Glutamatergic neuron (in vitro differentiated cells): ENCODE measurements around the gene TYRP1. TPM values are rescaled to one million over a fixed set of nuclear protein-coding genes. Genes with fewer than 3 reads are reported as not detected.

Experiments
- DNase-seq: peaks from one replicate; pipeline ENCODE4 v3.0.0; 2022
- H3K27ac Mint-ChIP-seq: one replicate; pipeline ENCODE4 v1.8.0; 2020; ENCODE audit warnings: mild to moderate bottlenecking, mixed read lengths, inconsistent platforms; ENCODE audit not compliant: unreplicated experiment
- H3K27me3 Mint-ChIP-seq: one replicate; pipeline ENCODE4 v1.8.0; 2020; ENCODE audit warnings: mild to moderate bottlenecking, moderate library complexity, mixed read lengths, inconsistent platforms; ENCODE audit not compliant: unreplicated experiment
- H3K36me3 Mint-ChIP-seq: one replicate; pipeline ENCODE4 v1.8.0; 2020; ENCODE audit warnings: mild to moderate bottlenecking, mixed read lengths, inconsistent platforms; ENCODE audit not compliant: unreplicated experiment
- H3K4me1 Mint-ChIP-seq: one replicate; pipeline ENCODE4 v1.8.0; 2020; ENCODE audit warnings: mild to moderate bottlenecking, low read depth, mixed read lengths, inconsistent platforms; ENCODE audit not compliant: unreplicated experiment
- H3K4me3 Mint-ChIP-seq: one replicate; pipeline ENCODE4 v1.8.0; 2020; ENCODE audit warnings: mild to moderate bottlenecking, mixed read lengths, inconsistent platforms; ENCODE audit not compliant: unreplicated experiment
- H3K9me3 Mint-ChIP-seq: one replicate; pipeline ENCODE4 v1.8.0; 2020; ENCODE audit warnings: mild to moderate bottlenecking, moderate library complexity, mixed read lengths, inconsistent platforms; ENCODE audit not compliant: unreplicated experiment
- total RNA-seq: library from RNA; stranded (reverse); fragmentation: NEBNext Ultra II Directional; extraction: Animal tissue kit (Norgen Biotek cat#: 25700); gene quantifications from one replicate; pipeline ENCODE4 v1.2.1, GENCODE V29; 2021; ENCODE audit not compliant: unreplicated experiment
- TF ChIP-seq, protein P1 (sequence below): fragments of 200-600 bp; sonication (generic); IDR thresholded peaks from one replicate; pipeline ENCODE4 v1.5.0; 2021; ENCODE audit not compliant: partially characterized antibody, unreplicated experiment

TYRP1 gene
- total RNA-seq, 1 donor from 2014 or later: not detected

DNA sequence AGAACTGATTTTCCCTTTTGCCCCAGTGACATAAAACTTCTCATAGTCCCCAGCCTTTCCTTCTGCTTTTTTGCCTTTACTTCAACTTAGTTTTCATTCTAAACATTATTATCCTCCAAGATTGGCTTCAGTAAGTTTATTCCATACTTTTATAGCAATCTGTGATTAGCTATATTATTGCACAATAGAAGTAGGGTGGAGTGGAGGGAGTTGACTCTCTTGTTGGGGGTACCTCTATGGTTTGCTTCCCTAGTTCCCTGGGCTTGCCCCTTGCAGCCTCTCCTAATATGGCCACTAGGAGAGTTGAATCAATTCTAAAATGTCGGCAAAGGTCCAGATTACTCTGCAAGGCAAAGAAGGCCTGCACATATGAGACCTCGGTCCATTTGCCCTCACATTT is 36.4 kb upstream of the TYRP1 start:
- no peak for DNase-seq
- Mint-ChIP-seq H3K27me3 (no peaks in the 10 kb centered on the region), H3K27ac (no peak overlapping the region), H3K36me3 (no peaks in the 10 kb centered on the region), H3K9me3 (peaks cover 2% of the 10 kb centered on the region), H3K4me3 (no peak overlapping the region), H3K4me1 (no peaks in the 10 kb centered on the region)
- TF ChIP-seq, protein P1, sequence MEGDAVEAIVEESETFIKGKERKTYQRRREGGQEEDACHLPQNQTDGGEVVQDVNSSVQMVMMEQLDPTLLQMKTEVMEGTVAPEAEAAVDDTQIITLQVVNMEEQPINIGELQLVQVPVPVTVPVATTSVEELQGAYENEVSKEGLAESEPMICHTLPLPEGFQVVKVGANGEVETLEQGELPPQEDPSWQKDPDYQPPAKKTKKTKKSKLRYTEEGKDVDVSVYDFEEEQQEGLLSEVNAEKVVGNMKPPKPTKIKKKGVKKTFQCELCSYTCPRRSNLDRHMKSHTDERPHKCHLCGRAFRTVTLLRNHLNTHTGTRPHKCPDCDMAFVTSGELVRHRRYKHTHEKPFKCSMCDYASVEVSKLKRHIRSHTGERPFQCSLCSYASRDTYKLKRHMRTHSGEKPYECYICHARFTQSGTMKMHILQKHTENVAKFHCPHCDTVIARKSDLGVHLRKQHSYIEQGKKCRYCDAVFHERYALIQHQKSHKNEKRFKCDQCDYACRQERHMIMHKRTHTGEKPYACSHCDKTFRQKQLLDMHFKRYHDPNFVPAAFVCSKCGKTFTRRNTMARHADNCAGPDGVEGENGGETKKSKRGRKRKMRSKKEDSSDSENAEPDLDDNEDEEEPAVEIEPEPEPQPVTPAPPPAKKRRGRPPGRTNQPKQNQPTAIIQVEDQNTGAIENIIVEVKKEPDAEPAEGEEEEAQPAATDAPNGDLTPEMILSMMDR: no peak

DNA sequence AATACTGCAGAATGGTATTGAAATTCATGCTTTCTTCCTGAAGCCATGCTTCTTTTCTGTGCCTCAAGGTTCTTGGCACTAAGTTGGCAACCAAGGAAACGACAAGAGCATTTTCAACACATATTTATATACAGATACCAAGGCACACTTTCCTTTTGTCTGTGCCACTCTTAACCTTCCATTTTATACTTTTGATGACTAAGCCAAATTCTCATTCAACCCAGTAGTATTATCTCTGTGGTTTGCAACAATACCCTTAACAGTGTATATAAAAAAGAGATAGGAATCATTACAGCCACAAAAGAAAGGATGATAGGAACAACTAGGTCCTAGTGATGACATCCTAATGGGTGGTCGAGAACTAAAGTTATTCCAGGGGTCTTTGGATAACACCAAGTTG is 36.0 kb upstream of the TYRP1 start:
- Mint-ChIP-seq H3K27ac (no peak overlapping the region), H3K27me3 (no peaks in the 10 kb centered on the region)

DNA sequence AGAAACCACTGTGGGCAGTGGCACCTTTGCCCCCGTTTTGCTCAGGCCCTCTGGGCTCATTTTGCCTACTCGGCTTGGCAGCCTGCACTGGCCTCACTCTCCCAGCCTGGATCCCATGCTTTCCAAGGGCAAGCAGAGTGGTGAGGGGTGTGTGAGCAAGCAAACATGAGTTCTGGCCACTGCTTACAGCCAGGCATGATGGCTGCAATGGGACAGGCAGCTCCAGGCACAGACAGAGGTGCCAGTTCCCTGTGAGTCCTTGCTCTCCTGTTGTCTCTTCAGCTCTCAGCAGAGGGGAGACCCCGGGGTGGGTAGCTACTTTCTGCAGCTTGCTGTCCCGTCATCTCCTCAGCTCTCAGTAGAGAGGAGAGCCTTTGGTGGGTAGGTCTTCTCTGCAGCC is 35.2 kb upstream of the TYRP1 start:
- Mint-ChIP-seq H3K9me3 (peaks cover 2% of the 10 kb centered on the region), H3K27me3 (no peaks in the 10 kb centered on the region), H3K27ac (no peak overlapping the region), H3K36me3 (no peaks in the 10 kb centered on the region), H3K4me1 (no peaks in the 10 kb centered on the region), H3K4me3 (no peak overlapping the region)
- DNase-seq: no peak
- TF ChIP-seq, protein P1: no peak

More for the DNA sequence above, 36.0 kb upstream of the TYRP1 start:
- Mint-ChIP-seq H3K9me3 (peaks cover 2% of the 10 kb centered on the region), H3K36me3 (no peaks in the 10 kb centered on the region), H3K4me3 (no peak overlapping the region), H3K4me1 (no peaks in the 10 kb centered on the region)
- DNase-seq: no peak
- TF ChIP-seq, protein P1: no peak

DNA sequence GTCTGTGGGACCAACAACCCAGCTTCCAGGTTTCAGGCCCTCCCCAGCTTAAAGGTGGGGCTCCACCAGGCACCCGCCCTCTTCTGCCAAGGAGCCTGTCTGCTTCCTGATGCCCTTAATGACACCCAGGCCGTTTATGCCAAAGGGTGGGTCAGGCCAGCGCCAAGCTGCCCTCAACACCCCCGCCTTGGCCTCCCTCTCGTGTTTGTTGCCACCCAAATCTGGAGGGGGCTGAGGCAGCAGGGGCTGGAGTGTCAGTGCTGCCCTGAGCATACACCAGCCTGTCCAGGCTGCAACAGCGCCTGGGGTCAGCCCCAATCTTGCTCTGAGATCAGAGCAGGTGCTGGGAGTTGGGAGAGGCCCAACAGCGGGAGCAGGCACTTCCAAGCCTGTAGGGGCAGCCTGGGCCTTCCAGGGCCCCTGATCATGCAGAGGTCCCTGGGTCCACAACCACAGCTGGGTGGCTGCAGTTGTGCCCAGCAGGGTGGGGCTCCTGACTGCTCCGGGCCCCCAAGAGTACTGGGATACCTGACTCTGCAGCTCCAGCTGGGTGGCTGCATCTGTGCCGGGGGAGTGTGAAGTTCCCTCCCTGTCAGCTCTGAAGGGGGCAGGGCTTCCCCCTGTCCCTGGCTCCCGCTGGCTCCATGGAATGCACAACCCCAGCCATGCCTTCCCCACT is 34.5 kb upstream of the TYRP1 start:
- no peaks in the 10 kb centered on the region for H3K27me3 Mint-ChIP-seq
- H3K27ac Mint-ChIP-seq: no peak overlapping the region
- DNase-seq: no peak
- H3K9me3 Mint-ChIP-seq: peaks cover 2% of the 10 kb centered on the region
- no peak overlapping the region for H3K4me3 Mint-ChIP-seq
- H3K4me1 Mint-ChIP-seq: no peaks in the 10 kb centered on the region
- TF ChIP-seq, protein P1: no peak
- H3K36me3 Mint-ChIP-seq: no peaks in the 10 kb centered on the region

DNA sequence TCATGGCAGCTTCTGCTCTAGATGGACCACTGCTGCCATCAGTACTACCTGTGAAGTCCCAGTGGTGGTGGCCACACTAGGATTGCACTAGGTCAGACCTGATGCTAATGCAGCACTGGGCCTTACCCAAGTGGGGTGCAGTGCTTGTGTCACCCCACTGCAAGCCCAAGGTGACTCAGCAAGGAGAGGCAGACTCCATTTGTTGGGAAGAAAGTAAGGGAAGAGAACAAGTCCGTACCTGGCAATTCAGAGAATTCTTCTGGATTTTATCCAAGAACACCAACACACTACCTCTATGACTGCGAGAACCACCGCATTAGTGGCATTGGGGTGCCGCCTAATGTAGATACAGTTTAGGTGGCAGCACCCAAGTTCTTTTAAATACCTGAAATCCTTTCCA is 34.0 kb upstream of the TYRP1 start:
- DNase-seq: no peak
- no peak overlapping the region for H3K27ac Mint-ChIP-seq

More for the DNA sequence above, 34.0 kb upstream of the TYRP1 start:
- Mint-ChIP-seq H3K4me3 (no peak overlapping the region), H3K4me1 (no peaks in the 10 kb centered on the region), H3K27me3 (no peaks in the 10 kb centered on the region), H3K36me3 (no peaks in the 10 kb centered on the region), H3K9me3 (peaks cover 2% of the 10 kb centered on the region)
- TF ChIP-seq, protein P1: no peak
